Stomach (tissue), 4 donors: Measurements from ENCODE around the gene ZMIZ2.

Experiments
- POLR2A ChIP-seq, 4 donors: fragments of 450-650 bp; IDR thresholded peaks; one replicate each; pipeline ENCODE4 v1.6.1; 2016; ENCODE audit warnings: antibody characterized with exemption in 4 of 4, control low read depth in 2 of 4, mild to moderate bottlenecking in 1 of 4, moderate library complexity in 1 of 4
- POLR2AphosphoS5 ChIP-seq, 3 donors: sonication (generic); formaldehyde crosslinking; IDR thresholded peaks; one replicate each; pipeline ENCODE4 v1.6.1; 2016; ENCODE audit warnings: antibody characterized with exemption in 3 of 3

- TF ChIP-seq POLR2A (IDR thresholded peaks at IDR 0.05) (no peak), POLR2AphosphoS5 (IDR thresholded peaks at IDR 0.05) (no peak)
Measured at GRCh38 chr7:44819292-44819691, 70.6 kb downstream of the ZMIZ2 start.
